HEK293 (cell line): ENCODE measurements around the gene TES.
A peak's percentile ranks its signal among the peaks of the same experiment; 100 is the strongest.

ENCODE experiments used
- GLI2 ChIP-seq: fragments of 450-650 bp; formaldehyde crosslinking; IDR thresholded peaks from 2 replicates; pipeline ENCODE4; 2017; ENCODE audit warnings: missing biosample characterization, missing genetic modification characterization, low read depth, borderline replicate concordance
- GLIS2 ChIP-seq: fragments of 450-650 bp; formaldehyde crosslinking; IDR thresholded peaks from 2 replicates; pipeline ENCODE4 v1.5.1; 2016; ENCODE audit warnings: missing biosample characterization, missing genetic modification characterization
- HOXA7 ChIP-seq: sonication (generic); formaldehyde crosslinking; IDR thresholded peaks from 2 replicates; pipeline ENCODE4 v1.8.1; 2022; ENCODE audit warnings: missing genetic modification reagents, borderline replicate concordance
- KLF10 ChIP-seq: fragments of 450-650 bp; IDR thresholded peaks from 2 replicates; pipeline ENCODE4 v1.5.1; 2018; ENCODE audit warnings: missing biosample characterization, mild to moderate bottlenecking, missing genetic modification characterization
- OVOL3 ChIP-seq: fragments of 450-650 bp; formaldehyde crosslinking; IDR thresholded peaks from 2 replicates; pipeline ENCODE4 v1.5.1; 2016; ENCODE audit warnings: missing biosample characterization, missing genetic modification characterization
- REPIN1 ChIP-seq: fragments of 450-650 bp; formaldehyde crosslinking; IDR thresholded peaks from 2 replicates; pipeline ENCODE4 v1.5.1; 2017; ENCODE audit warnings: missing biosample characterization, missing genetic modification characterization, low read depth
- SCRT2 ChIP-seq: fragments of 450-650 bp; formaldehyde crosslinking; IDR thresholded peaks from 2 replicates; pipeline ENCODE4 v1.5.1; 2016; ENCODE audit warnings: missing biosample characterization, missing genetic modification characterization
- ZBTB17 ChIP-seq: fragments of 450-650 bp; formaldehyde crosslinking; IDR thresholded peaks from 2 replicates; pipeline ENCODE4 v1.5.1; 2016; ENCODE audit warnings: missing biosample characterization, missing genetic modification characterization
- ZBTB7A ChIP-seq: fragments of 450-650 bp; formaldehyde crosslinking; IDR thresholded peaks from 2 replicates; pipeline ENCODE4 v1.5.1; 2016; ENCODE audit warnings: low read depth, missing biosample characterization, missing genetic modification characterization
- ZFP3 ChIP-seq: fragments of 450-650 bp; formaldehyde crosslinking; IDR thresholded peaks from 2 replicates; pipeline ENCODE4 v1.5.1; 2016; ENCODE audit warnings: low read depth, missing biosample characterization, missing genetic modification characterization
- ZIC2 ChIP-seq: fragments of 450-650 bp; formaldehyde crosslinking; IDR thresholded peaks from 2 replicates; pipeline ENCODE4 v1.5.1; 2016; ENCODE audit warnings: missing biosample characterization, missing genetic modification characterization
- ZNF155 ChIP-seq: fragments of 450-650 bp; formaldehyde crosslinking; IDR thresholded peaks from 2 replicates; pipeline ENCODE4 v1.5.1; 2016; ENCODE audit warnings: missing biosample characterization, missing genetic modification characterization
- ZNF169 ChIP-seq: fragments of 450-650 bp; formaldehyde crosslinking; IDR thresholded peaks from 2 replicates; pipeline ENCODE4 v1.5.1; 2016; ENCODE audit warnings: missing biosample characterization, missing genetic modification characterization
- ZNF211 ChIP-seq: fragments of 450-650 bp; formaldehyde crosslinking; IDR thresholded peaks from 2 replicates; pipeline ENCODE4 v1.5.1; 2016; ENCODE audit warnings: low read depth, missing biosample characterization, missing genetic modification characterization
- ZNF433 ChIP-seq: fragments of 450-650 bp; formaldehyde crosslinking; IDR thresholded peaks from 2 replicates; pipeline ENCODE4 v1.5.1; 2016; ENCODE audit warnings: missing biosample characterization, missing genetic modification characterization, low read depth
- ZNF501 ChIP-seq: fragments of 450-650 bp; formaldehyde crosslinking; IDR thresholded peaks from 2 replicates; pipeline ENCODE4 v1.5.1; 2016; ENCODE audit warnings: missing biosample characterization, missing genetic modification characterization
- ZNF561 ChIP-seq: fragments of 450-650 bp; IDR thresholded peaks from 2 replicates; pipeline ENCODE4 v1.5.1; 2018; ENCODE audit warnings: missing biosample characterization, missing genetic modification characterization, borderline replicate concordance
- ZNF664 ChIP-seq: fragments of 450-650 bp; formaldehyde crosslinking; IDR thresholded peaks from 2 replicates; pipeline ENCODE4 v1.5.1; 2016; ENCODE audit warnings: missing biosample characterization, missing genetic modification characterization
- ZNF747 ChIP-seq: fragments of 450-650 bp; formaldehyde crosslinking; IDR thresholded peaks from 2 replicates; pipeline ENCODE4 v1.5.1; 2016; ENCODE audit warnings: missing biosample characterization, missing genetic modification characterization
- ZNF768 ChIP-seq: fragments of 450-650 bp; formaldehyde crosslinking; IDR thresholded peaks from 2 replicates; pipeline ENCODE4 v1.5.1; 2018; ENCODE audit warnings: missing biosample characterization, mild to moderate bottlenecking, missing genetic modification characterization
- ZNF785 ChIP-seq: fragments of 450-650 bp; formaldehyde crosslinking; IDR thresholded peaks from 2 replicates; pipeline ENCODE4 v1.5.1; 2016; ENCODE audit warnings: missing biosample characterization, missing genetic modification characterization
- ZNF843 ChIP-seq: fragments of 450-650 bp; formaldehyde crosslinking; IDR thresholded peaks from 2 replicates; pipeline ENCODE4 v1.5.1; 2016; ENCODE audit warnings: missing biosample characterization, missing genetic modification characterization
- TF ChIP-seq, protein P1 (sequence below): fragments of 450-650 bp; formaldehyde crosslinking; IDR thresholded peaks from 2 replicates; pipeline ENCODE4 v1.5.1; 2016; ENCODE audit warnings: missing biosample characterization, missing genetic modification characterization
- TF ChIP-seq, protein P2 (sequence below): fragments of 450-650 bp; formaldehyde crosslinking; IDR thresholded peaks from 2 replicates; pipeline ENCODE4 v1.5.1; 2016; ENCODE audit warnings: missing biosample characterization, missing genetic modification characterization
- TF ChIP-seq, protein P3 (sequence below): fragments of 450-650 bp; formaldehyde crosslinking; IDR thresholded peaks from 2 replicates; pipeline ENCODE4 v1.5.1; 2016; ENCODE audit warnings: missing biosample characterization, missing genetic modification characterization
- TF ChIP-seq, protein P4 (sequence below): fragments of 450-650 bp; IDR thresholded peaks from 2 replicates; pipeline ENCODE4 v1.5.1; 2018; ENCODE audit warnings: missing biosample characterization, mild to moderate bottlenecking, missing genetic modification characterization
- TF ChIP-seq, protein P5 (sequence below): fragments of 450-650 bp; IDR thresholded peaks from 2 replicates; pipeline ENCODE4 v1.5.1; 2018; ENCODE audit warnings: missing biosample characterization, missing genetic modification characterization
- TF ChIP-seq, protein P6 (sequence below): fragments of 450-650 bp; formaldehyde crosslinking; IDR thresholded peaks from 2 replicates; pipeline ENCODE4 v1.5.1; 2016; ENCODE audit warnings: missing biosample characterization, missing genetic modification characterization

TES gene

DNA sequence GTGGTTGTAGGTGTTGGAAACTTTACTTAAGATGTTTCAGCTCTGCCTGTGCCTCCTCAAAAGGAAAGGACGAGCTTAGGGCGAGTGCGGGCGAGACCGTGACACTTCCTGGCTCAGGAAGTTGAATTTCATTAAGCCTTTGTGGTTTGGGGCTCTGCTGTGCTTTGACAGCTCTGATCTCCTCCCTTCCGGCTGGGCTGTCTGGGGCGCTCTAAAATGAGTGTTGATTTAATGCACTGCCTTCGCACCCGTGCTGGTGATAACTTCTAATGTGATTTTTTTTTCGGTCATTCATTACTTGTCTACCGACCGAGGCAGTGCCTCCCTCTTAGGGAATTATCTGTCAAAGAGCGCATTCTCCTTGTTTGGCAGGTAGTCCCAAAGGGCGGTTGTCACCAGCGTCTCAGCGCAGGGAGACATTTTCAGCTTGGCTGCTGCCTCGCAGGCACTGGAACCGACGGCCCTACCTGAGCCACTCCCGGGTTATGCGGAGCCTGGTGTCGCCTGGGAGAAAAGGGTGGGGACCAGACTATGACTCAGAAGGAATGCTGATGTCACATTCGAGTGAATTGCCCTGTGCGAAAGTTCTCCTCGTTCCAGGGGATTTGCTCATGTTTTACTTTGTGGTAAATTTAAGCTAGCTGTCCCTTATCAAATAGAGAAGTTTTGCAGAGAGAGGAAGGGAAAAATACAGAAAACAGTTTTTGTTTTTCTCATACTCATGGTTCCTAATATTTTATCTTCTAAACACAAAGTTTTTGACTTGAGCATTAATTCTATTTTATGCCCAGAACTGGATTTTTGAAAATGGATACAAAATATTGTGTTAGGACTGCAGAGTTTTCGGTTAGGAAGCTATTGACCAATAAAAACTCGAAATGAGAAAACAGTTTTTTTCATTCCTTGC, 920 bp downstream of the TES start (continued):
- TF ChIP-seq HOXA7 (CRISPR knock-in tag) (no peak), REPIN1 (tag by site-specific recombination) (no peak), ZNF843 (peak; percentile 44; the same call in 1 of the 2 replicates), SCRT2 (tag by site-specific recombination) (no peak), ZNF211 (tag by site-specific recombination) (no peak), GLI2 (tag by site-specific recombination) (no peak), KLF10 (tag by site-specific recombination) (peak; percentile 87), ZNF768 (peak; percentile 79), ZNF433 (no peak), ZBTB7A (tag by site-specific recombination) (no peak), ZBTB17 (tag by site-specific recombination) (peak; percentile 92), ZIC2 (tag by site-specific recombination) (no peak), ZNF501 (tag by site-specific recombination) (0 out of 2 replicates have a peak, but pooled peaks have one; percentile 78), ZNF561 (tag by site-specific recombination) (peak; percentile 84), ZNF155 (tag by site-specific recombination) (no peak), OVOL3 (tag by site-specific recombination) (no peak), ZNF747 (no peak), ZNF664 (tag by site-specific recombination) (peak; percentile 80), GLIS2 (tag by site-specific recombination) (no peak), ZNF785 (tag by site-specific recombination) (no peak), ZFP3 (tag by site-specific recombination) (no peak), ZNF169 (tag by site-specific recombination) (no peak)
- TF ChIP-seq, protein P1, sequence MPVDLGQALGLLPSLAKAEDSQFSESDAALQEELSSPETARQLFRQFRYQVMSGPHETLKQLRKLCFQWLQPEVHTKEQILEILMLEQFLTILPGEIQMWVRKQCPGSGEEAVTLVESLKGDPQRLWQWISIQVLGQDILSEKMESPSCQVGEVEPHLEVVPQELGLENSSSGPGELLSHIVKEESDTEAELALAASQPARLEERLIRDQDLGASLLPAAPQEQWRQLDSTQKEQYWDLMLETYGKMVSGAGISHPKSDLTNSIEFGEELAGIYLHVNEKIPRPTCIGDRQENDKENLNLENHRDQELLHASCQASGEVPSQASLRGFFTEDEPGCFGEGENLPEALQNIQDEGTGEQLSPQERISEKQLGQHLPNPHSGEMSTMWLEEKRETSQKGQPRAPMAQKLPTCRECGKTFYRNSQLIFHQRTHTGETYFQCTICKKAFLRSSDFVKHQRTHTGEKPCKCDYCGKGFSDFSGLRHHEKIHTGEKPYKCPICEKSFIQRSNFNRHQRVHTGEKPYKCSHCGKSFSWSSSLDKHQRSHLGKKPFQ: no peak
- TF ChIP-seq, protein P2, sequence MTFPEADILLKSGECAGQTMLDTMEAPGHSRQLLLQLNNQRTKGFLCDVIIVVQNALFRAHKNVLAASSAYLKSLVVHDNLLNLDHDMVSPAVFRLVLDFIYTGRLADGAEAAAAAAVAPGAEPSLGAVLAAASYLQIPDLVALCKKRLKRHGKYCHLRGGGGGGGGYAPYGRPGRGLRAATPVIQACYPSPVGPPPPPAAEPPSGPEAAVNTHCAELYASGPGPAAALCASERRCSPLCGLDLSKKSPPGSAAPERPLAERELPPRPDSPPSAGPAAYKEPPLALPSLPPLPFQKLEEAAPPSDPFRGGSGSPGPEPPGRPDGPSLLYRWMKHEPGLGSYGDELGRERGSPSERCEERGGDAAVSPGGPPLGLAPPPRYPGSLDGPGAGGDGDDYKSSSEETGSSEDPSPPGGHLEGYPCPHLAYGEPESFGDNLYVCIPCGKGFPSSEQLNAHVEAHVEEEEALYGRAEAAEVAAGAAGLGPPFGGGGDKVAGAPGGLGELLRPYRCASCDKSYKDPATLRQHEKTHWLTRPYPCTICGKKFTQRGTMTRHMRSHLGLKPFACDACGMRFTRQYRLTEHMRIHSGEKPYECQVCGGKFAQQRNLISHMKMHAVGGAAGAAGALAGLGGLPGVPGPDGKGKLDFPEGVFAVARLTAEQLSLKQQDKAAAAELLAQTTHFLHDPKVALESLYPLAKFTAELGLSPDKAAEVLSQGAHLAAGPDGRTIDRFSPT (tag by site-specific recombination): 0 out of 2 replicates have a peak, but pooled peaks have one; percentile 43
- TF ChIP-seq, protein P3, sequence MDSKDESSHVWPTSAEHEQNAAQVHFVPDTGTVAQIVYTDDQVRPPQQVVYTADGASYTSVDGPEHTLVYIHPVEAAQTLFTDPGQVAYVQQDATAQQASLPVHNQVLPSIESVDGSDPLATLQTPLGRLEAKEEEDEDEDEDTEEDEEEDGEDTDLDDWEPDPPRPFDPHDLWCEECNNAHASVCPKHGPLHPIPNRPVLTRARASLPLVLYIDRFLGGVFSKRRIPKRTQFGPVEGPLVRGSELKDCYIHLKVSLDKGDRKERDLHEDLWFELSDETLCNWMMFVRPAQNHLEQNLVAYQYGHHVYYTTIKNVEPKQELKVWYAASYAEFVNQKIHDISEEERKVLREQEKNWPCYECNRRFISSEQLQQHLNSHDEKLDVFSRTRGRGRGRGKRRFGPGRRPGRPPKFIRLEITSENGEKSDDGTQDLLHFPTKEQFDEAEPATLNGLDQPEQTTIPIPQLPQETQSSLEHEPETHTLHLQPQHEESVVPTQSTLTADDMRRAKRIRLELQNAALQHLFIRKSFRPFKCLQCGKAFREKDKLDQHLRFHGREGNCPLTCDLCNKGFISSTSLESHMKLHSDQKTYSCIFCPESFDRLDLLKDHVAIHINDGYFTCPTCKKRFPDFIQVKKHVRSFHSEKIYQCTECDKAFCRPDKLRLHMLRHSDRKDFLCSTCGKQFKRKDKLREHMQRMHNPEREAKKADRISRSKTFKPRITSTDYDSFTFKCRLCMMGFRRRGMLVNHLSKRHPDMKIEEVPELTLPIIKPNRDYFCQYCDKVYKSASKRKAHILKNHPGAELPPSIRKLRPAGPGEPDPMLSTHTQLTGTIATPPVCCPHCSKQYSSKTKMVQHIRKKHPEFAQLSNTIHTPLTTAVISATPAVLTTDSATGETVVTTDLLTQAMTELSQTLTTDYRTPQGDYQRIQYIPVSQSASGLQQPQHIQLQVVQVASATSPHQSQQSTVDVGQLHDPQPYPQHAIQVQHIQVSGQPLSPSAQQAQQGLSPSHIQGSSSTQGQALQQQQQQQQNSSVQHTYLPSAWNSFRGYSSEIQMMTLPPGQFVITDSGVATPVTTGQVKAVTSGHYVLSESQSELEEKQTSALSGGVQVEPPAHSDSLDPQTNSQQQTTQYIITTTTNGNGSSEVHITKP (tag by site-specific recombination): peak; percentile 94
- TF ChIP-seq, protein P4, sequence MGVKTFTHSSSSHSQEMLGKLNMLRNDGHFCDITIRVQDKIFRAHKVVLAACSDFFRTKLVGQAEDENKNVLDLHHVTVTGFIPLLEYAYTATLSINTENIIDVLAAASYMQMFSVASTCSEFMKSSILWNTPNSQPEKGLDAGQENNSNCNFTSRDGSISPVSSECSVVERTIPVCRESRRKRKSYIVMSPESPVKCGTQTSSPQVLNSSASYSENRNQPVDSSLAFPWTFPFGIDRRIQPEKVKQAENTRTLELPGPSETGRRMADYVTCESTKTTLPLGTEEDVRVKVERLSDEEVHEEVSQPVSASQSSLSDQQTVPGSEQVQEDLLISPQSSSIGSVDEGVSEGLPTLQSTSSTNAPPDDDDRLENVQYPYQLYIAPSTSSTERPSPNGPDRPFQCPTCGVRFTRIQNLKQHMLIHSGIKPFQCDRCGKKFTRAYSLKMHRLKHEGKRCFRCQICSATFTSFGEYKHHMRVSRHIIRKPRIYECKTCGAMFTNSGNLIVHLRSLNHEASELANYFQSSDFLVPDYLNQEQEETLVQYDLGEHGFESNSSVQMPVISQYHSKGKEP (tag by site-specific recombination): no peak
- TF ChIP-seq, protein P5, sequence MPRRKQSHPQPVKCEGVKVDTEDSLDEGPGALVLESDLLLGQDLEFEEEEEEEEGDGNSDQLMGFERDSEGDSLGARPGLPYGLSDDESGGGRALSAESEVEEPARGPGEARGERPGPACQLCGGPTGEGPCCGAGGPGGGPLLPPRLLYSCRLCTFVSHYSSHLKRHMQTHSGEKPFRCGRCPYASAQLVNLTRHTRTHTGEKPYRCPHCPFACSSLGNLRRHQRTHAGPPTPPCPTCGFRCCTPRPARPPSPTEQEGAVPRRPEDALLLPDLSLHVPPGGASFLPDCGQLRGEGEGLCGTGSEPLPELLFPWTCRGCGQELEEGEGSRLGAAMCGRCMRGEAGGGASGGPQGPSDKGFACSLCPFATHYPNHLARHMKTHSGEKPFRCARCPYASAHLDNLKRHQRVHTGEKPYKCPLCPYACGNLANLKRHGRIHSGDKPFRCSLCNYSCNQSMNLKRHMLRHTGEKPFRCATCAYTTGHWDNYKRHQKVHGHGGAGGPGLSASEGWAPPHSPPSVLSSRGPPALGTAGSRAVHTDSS (tag by site-specific recombination): no peak
- TF ChIP-seq, protein P6, sequence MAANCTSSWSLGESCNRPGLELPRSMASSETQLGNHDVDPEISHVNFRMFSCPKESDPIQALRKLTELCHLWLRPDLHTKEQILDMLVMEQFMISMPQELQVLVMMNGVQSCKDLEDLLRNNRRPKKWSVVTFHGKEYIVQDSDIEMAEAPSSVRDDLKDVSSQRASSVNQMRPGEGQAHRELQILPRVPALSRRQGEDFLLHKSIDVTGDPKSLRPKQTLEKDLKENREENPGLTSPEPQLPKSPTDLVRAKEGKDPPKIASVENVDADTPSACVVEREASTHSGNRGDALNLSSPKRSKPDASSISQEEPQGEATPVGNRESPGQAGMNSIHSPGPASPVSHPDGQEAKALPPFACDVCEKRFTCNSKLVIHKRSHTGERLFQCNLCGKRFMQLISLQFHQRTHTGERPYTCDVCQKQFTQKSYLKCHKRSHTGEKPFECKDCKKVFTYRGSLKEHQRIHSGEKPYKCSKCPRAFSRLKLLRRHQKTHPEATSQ (tag by site-specific recombination): no peak
